Stimulated activated CD4-positive, alpha-beta T cell treated with anti-CD3 and anti-CD28 coated beads, Interleukin-4, amount 100 ng/mL, for 48 hours (primary cell): ENCODE data around the gene KHK.

Source experiments
- DNase-seq, 2 donors: peaks; one replicate each; pipeline ENCODE4 v3.0.0-alpha.2; 2020; ENCODE audit warnings: low read depth in 2 of 2

Gene KHK

DNA sequence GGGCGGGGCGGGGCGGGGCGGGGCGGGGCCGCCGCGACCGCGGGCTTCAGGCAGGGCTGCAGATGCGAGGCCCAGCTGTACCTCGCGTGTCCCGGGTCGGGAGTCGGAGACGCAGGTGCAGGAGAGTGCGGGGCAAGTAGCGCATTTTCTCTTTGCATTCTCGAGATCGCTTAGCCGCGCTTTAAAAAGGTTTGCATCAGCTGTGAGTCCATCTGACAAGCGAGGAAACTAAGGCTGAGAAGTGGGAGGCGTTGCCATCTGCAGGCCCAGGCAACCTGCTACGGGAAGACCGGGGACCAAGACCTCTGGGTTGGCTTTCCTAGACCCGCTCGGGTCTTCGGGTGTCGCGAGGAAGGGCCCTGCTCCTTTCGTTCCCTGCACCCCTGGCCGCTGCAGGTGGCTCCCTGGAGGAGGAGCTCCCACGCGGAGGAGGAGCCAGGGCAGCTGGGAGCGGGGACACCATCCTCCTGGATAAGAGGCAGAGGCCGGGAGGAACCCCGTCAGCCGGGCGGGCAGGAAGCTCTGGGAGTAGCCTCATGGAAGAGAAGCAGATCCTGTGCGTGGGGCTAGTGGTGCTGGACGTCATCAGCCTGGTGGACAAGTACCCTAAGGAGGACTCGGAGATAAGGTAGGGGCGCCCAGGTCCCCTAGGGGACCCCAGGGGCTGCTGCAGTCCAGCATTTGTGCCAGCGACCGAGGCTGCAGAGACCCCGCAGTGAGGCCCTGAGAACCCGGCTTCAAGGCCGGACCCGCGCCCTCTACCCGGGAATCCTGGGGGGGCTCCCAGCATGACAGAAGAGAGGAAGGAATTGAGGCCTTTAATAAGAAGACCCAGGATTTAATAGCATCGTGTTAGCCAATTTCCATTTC, at the start of gene KHK:
Gene KHK, plus strand, starts transcription at position 49 of the 870 bp plus-strand sequence. Its CDS starts 488 bp downstream, at position 537.
- no peak for DNase-seq

- DNase-seq: no peak
These were observed 48.6 kb upstream of the KHK start for GRCh38 chr2:27038012-27038411.

- DNase-seq: no peak
These were observed 47.8 kb upstream of the KHK start for GRCh38 chr2:27038631-27039339.

GRCh38 chr2:27039426-27039825, 47.1 kb upstream of the KHK start:
- DNase-seq: no peak

DNA sequence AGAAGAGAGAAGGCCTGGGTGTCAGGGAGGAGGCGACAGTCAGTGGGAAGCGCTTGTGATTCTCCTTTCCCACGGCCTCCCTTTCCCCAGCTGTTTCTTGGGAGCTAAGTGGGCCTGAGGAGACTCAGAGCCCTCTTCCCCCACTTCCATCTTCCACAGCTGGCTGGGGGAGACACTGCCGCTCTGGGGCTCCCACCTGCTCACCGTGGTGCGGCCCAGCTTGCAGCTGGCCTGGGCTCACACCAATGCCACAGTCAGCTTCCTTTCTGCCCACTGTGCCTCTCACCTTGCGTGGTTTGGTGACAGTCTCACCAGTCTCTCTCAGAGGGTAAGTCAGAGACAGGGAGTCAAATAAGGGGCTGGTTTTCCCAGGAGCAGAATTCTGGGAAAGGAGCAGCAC, 46.7 kb upstream of the KHK start:
- no peak for DNase-seq

GRCh38 chr2:27040282-27040681, 46.3 kb upstream of the KHK start:
- DNase-seq: no peak

- DNase-seq: no peak
These were observed 44.8 kb upstream of the KHK start for GRCh38 chr2:27041752-27042151.

- no peak for DNase-seq
These were observed 44.4 kb upstream of the KHK start for GRCh38 chr2:27042159-27042661.

DNA sequence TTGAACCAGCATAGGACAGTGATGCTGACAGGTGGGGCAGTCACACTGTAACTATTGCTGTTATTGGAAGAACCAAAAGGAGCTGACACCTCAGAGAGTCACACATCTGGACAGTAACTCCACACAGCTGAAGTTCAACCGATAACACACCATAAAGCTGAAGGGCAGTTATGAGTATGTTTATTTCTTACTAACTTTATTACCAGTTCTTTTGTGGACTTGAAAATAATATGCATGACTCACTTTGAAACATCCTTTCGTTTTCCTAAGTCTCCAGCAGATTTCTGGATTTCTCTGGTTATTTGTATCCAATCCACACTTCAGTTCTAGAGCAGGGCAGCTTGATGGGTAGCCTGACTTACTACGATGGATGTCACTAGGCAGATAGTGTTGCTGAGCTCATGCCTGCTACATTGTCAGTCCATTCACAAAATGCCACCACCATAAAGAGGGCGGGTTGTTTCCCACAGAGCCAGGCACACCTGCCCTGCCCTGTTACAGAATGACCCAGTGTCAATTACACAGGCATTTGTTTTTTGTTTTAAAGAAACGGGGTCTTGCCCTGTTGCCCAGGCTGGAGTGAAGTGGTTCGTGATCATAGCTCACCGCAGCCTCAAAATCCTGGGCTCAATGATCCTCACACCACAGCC, 43.5 kb upstream of the KHK start:
- no peak for DNase-seq

DNA sequence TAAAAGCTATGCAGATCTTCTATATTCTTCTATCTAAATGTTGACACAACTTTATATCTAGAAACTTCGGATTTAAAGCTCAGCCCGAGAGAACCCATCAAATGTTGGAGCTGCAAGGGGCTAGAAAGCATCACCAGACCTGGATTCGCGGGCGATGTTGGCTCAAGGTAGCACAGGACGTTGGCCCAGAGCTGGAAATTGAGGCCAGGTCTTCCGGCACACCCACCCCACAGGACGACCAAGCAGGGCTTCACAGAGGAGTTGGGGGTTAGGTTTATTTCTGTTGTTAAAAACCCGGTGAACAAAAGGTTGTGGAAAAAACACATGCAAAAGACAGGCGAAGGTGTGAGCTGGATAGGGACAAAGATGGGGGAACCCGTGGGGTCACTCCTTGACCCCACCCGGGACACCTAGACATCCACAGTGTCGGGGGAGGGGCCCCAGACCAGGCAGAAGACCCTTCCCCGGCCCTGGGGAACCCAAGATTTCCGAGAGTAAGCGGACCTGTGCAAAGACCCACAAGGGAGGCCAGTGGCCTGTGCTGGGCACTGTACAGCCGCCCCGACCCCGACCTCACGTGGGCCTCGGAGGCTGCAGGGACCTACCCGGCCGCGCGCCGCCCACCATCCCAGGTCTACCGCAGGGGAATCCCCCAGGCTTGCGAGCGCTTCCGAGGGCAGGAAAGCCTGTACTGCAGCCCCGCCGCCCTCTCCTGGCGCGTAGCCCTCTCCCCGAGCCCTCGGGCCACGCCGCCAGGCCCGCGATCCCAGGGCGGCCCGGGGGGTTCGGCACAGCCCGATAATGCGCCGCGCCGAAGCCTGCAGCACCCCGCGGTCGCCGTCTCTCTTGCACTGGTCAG, 36.9 kb upstream of the KHK start:
- peak; percentile 55 to 63 for DNase-seq

- peak; percentile 80 to 90 for DNase-seq
These were observed 36.1 kb upstream of the KHK start for GRCh38 chr2:27050281-27050995.

DNA sequence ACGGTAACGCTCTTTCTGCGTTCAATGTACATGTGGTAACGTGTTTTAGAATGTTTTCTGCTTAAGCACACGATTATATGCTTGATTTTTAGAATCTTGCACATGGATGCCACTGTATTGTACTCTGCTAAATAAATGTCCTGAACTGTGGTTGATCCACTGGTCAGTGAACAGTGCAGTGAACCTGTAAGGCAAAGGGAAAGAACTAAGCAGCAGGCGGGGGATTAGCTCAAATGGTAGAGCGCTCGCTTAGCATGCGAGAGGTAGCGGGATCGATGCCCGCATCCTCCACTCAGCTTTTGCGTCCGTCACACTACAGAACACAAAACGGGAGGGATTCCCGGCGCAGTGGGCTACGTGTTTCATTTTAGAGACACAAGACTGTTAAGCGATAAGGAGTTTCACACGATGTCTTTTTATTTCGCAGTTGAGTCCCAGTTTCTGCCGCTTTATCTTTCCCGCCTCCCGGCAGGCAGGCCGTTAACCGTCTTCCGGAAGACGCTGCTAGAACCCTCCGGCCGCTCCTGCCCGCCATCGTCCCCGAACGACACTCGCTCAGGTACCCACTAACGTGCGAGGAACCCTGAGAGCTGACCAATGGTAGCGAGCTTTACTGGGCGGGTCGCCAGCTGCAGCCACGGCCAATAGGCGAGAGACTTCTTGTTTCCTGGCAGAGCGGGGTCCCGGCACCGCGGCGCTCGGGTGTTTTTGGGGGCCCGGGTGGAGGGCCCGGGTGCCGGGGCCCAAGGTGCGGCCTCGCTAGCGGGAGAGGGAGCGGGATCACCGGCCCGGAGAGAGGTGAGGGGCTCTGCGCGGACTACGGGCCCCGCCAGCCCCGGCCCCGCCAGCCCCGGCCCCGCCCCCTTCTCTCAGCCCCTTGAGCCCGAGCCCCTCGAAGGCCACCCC, 35.3 kb upstream of the KHK start, which contains the start of gene AGBL5:
Gene AGBL5, plus strand, starts transcription at position 673 of the 906 bp plus-strand sequence. CDS start 1,291 bp downstream, outside the sequence.
- peak; percentile 93 to 94 for DNase-seq

- DNase-seq: no peak
These were observed 34.5 kb upstream of the KHK start for GRCh38 chr2:27051902-27052645.

GRCh38 chr2:27053321-27053720, 33.3 kb upstream of the KHK start:
- no peak for DNase-seq

- no peak for DNase-seq
These were observed 32.8 kb upstream of the KHK start for GRCh38 chr2:27053776-27054175.

GRCh38 chr2:27054721-27055120, 31.9 kb upstream of the KHK start:
- DNase-seq: no peak

- no peak for DNase-seq
These were observed 29.4 kb upstream of the KHK start for GRCh38 chr2:27057184-27057583.

- no peak for DNase-seq
These were observed 28.4 kb upstream of the KHK start for GRCh38 chr2:27058210-27058609.
